Osteoblast (primary cell): Measurements from ENCODE around the gene EGF. TPM values are rescaled to one million over a fixed set of nuclear protein-coding genes. Genes with fewer than 3 reads are reported as not detected.

Experiments
- DNase-seq: peaks from one replicate; pipeline ENCODE4 v3.0.0; 2011; ENCODE audit warnings: low spot score, mixed read lengths; ENCODE audit not compliant: insufficient read length; ENCODE audit errors: missing footprints
- H2AFZ ChIP-seq: 2 replicates; pipeline ENCODE4 v1.6.0; 2011; ENCODE audit warnings: mild to moderate bottlenecking, low read length
- H3K27ac ChIP-seq: 2 replicates; pipeline ENCODE4 v1.5.1; 2011; ENCODE audit warnings: mild to moderate bottlenecking, low read depth, low read length, moderate library complexity
- H3K27me3 ChIP-seq: 2 replicates; pipeline ENCODE4 v1.6.0; 2012; ENCODE audit warnings: mild to moderate bottlenecking, control low read depth, inconsistent platforms, low read length, moderate library complexity; ENCODE audit not compliant: insufficient read depth
- H3K36me3 ChIP-seq: 2 replicates; pipeline ENCODE4 v1.5.1; 2011; ENCODE audit warnings: mild to moderate bottlenecking, low read length, control low read depth, moderate library complexity; ENCODE audit not compliant: insufficient read depth
- H3K4me1 ChIP-seq: 2 replicates; pipeline ENCODE4 v1.5.1; 2011; ENCODE audit warnings: mild to moderate bottlenecking, low read length, control low read depth, moderate library complexity; ENCODE audit not compliant: insufficient read depth
- H3K4me2 ChIP-seq: 2 replicates; pipeline ENCODE4 v1.6.0; 2011; ENCODE audit warnings: mild to moderate bottlenecking, low read length; ENCODE audit not compliant: insufficient read depth
- H3K4me3 ChIP-seq: fragments of 200-600 bp; sonication (generic); 3 replicates; pipeline ENCODE4 v1.5.1; 2012; ENCODE audit warnings: mild to moderate bottlenecking, low read length, inconsistent platforms; ENCODE audit not compliant: insufficient read depth
- H3K79me2 ChIP-seq: 2 replicates; pipeline ENCODE4 v1.6.0; 2012; ENCODE audit warnings: mild to moderate bottlenecking, low read length, control low read depth, inconsistent platforms; ENCODE audit not compliant: insufficient read depth
- H3K9me3 ChIP-seq: 2 replicates; pipeline ENCODE4 v1.5.1; 2011; ENCODE audit warnings: low read depth, low read length, control low read depth
- H4K20me1 ChIP-seq: 2 replicates; pipeline ENCODE4 v1.6.0; 2012; ENCODE audit warnings: mild to moderate bottlenecking, low read length, control low read depth; ENCODE audit not compliant: insufficient read depth
- total RNA-seq: library from RNA; depleted of rRNA; stranded (reverse); fragments of >200 nt; gene quantifications from 2 replicates; pipeline ENCODE4 v1.2.3, GENCODE V29; 2012
- TF ChIP-seq, protein P1 (sequence below): IDR thresholded peaks from 2 replicates; pipeline ENCODE4 v1.5.1; 2011; ENCODE audit warnings: mild to moderate bottlenecking, low read depth, low read length, moderate library complexity; ENCODE audit errors: extremely low read depth

EGF gene
- total RNA-seq, 1 donor = 0.36 TPM

DNA sequence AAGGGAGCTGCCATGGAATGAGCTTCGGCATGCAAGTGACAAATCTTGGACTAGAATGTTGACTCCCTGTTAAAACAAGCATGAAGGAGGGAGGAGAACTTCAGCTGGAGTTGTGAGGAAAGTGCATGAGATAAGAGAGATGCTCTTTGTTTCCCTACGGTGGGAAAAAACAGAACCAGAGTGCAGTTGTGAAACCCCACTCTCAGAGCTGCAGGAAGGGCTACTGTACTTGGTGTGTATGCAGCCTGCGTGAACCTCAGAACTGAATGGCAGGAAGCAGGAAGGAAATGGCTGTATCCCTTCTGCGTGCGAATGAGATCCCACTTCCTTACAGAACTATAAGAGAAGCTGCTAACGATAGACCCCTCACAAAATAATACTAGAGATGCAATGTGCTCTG is 57.2 kb downstream of the EGF start:
- TF ChIP-seq, protein P1, sequence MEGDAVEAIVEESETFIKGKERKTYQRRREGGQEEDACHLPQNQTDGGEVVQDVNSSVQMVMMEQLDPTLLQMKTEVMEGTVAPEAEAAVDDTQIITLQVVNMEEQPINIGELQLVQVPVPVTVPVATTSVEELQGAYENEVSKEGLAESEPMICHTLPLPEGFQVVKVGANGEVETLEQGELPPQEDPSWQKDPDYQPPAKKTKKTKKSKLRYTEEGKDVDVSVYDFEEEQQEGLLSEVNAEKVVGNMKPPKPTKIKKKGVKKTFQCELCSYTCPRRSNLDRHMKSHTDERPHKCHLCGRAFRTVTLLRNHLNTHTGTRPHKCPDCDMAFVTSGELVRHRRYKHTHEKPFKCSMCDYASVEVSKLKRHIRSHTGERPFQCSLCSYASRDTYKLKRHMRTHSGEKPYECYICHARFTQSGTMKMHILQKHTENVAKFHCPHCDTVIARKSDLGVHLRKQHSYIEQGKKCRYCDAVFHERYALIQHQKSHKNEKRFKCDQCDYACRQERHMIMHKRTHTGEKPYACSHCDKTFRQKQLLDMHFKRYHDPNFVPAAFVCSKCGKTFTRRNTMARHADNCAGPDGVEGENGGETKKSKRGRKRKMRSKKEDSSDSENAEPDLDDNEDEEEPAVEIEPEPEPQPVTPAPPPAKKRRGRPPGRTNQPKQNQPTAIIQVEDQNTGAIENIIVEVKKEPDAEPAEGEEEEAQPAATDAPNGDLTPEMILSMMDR = no peak
- no peak for DNase-seq
- H4K20me1 ChIP-seq = no peaks in the 10 kb centered on the region
- H3K9me3 ChIP-seq = no peaks in the 10 kb centered on the region
- H3K79me2 ChIP-seq = no peaks in the 10 kb centered on the region
- H3K4me2 ChIP-seq = no peak overlapping the region
- H3K4me1 ChIP-seq = no peaks in the 10 kb centered on the region
- peaks cover 10% of the 10 kb centered on the region for H3K27me3 ChIP-seq
- H3K27ac ChIP-seq = no peak overlapping the region
- H3K4me3 ChIP-seq = no peak overlapping the region
- H3K36me3 ChIP-seq = no peaks in the 10 kb centered on the region
- no peak overlapping the region for H2AFZ ChIP-seq

DNA sequence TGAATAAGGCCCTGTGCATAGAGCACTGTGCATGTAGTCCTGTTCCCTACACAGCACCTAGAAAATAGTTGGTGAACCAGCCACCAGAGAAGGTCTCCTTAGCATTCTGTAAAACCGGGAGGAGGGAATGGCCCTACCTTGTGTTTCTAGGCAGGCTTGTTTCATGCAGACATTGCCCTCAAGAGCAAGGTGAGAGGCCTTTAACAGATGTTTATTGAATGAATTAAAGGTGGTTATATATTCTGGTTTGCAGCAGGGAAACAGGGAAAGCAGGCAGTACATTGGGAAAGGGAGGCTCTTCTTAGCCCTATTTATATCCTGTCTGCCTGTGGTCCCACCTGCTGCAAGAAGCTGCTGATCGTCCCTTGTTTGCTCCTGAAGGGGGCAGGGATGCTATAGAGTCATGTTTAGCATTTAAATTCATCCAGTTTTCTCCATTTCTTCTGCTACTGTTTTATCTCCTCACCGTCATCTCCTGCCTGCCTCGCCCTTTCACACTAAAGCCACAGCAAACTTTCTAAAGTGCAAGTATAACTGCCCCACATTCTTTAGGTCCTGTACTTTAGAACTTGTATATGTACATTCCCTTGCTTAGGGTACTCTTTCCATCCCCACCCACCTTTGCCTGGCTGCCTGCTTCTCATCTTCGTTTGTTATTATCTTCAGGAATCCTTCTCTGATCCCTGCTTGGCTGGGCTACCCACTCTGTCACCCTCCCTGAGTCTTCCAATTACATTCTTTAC is 60.3 kb downstream of the EGF start:
- TF ChIP-seq, protein P1 = no peak
- Histone ChIP-seq H2AFZ (no peak overlapping the region), H3K9me3 (no peaks in the 10 kb centered on the region), H4K20me1 (no peaks in the 10 kb centered on the region), H3K4me1 (no peaks in the 10 kb centered on the region), H3K4me3 (no peak overlapping the region), H3K4me2 (no peak overlapping the region), H3K27me3 (peaks cover 10% of the 10 kb centered on the region), H3K27ac (no peak overlapping the region), H3K36me3 (no peaks in the 10 kb centered on the region), H3K79me2 (no peaks in the 10 kb centered on the region)
- DNase-seq = no peak

DNA sequence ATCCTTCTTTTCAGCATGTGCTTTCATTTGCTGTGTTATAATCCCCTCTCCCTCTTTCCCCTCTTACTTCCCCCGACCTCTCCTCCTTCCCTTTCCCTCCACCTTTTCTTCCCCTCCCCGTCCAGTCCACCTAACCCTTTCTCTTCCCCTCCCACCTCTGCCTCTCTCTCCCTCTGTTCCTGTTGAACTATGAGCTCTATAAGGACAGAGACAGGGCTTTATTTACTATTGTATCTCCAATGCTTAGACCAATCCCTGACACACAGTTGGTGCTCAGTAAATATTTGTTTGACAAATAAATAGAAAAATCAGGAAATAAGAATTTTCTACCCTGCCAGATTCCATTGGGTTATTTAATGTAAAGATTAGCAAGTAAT is 60.8 kb downstream of the EGF start:
- Histone ChIP-seq H3K36me3 (no peaks in the 10 kb centered on the region), H3K4me1 (no peaks in the 10 kb centered on the region), H2AFZ (no peak overlapping the region), H3K4me2 (no peak overlapping the region), H3K27ac (no peak overlapping the region), H3K79me2 (no peaks in the 10 kb centered on the region), H3K9me3 (no peaks in the 10 kb centered on the region), H3K4me3 (no peak overlapping the region), H3K27me3 (peaks cover 10% of the 10 kb centered on the region), H4K20me1 (no peaks in the 10 kb centered on the region)
- TF ChIP-seq, protein P1 = no peak
- no peak for DNase-seq

DNA sequence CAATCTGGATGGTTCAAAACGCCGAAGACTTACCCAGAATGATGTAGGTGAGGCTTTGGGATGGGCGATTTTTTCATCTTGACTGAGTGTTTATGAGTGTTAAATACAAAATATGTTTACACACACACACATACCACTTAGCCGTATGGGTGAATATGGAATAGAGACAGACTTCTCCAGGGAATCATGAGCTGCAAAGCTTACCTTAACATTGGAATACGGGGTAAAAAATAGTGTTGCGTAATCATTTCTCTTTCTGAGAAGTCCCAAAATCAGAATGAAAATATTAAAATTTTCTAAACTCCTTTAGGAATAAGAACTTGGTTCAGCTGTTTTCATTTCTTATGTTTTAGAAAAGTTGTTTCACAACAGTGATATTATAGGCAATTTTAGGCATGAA is 63.5 kb downstream of the EGF start:
- TF ChIP-seq, protein P1 = no peak
- H3K27ac ChIP-seq = no peak overlapping the region
- no peak overlapping the region for H3K4me3 ChIP-seq
- H3K4me1 ChIP-seq = peaks cover 15% of the 10 kb centered on the region
- no peaks in the 10 kb centered on the region for H4K20me1 ChIP-seq
- no peak overlapping the region for H3K4me2 ChIP-seq
- H2AFZ ChIP-seq = no peak overlapping the region
- H3K36me3 ChIP-seq = no peaks in the 10 kb centered on the region
- H3K27me3 ChIP-seq = peaks cover 10% of the 10 kb centered on the region
- DNase-seq = no peak
- H3K79me2 ChIP-seq = no peaks in the 10 kb centered on the region
- H3K9me3 ChIP-seq = no peaks in the 10 kb centered on the region
